Measurements from ENCODE around the gene H1-8.

GRCh38 chr3:129599073-129599472, 56.1 kb downstream of the H1-8 start:
- TF ChIP-seq CTCF (conservative IDR thresholded peaks at IDR 0.05) (no peak), EZH2 (IDR thresholded peaks at IDR 0.05; ENCODE audit: low read depth) (no peak)
